GM12891 (cell line): ENCODE data around the gene ARMC9.

Experiments used
- POLR2A ChIP-seq: IDR thresholded peaks from 2 replicates; pipeline ENCODE4 v1.6.1; 2011; ENCODE audit warnings: low read depth, low read length, control low read depth
- POLR2AphosphoS5 ChIP-seq: IDR thresholded peaks from 2 replicates; pipeline ENCODE4 v1.6.1; 2011; ENCODE audit warnings: low read depth, low read length, control low read depth
- TAF1 ChIP-seq: IDR thresholded peaks from 2 replicates; pipeline ENCODE4 v1.6.1; 2011; ENCODE audit warnings: low read depth, low read length, control low read depth

GRCh38 chr2:231292472-231293134 is 94.2 kb downstream of the ARMC9 start:
- TF ChIP-seq POLR2AphosphoS5: no peak
- no peak for TF ChIP-seq TAF1
- TF ChIP-seq POLR2A: no peak
